Neural progenitor cell (in vitro differentiated cells): ENCODE data around the gene ZC2HC1C. TPM values are rescaled to one million over a fixed set of nuclear protein-coding genes. Genes with fewer than 3 reads are reported as not detected.
"Not testable (repeated sequence)": the region's sequence is repeated elsewhere in the genome, so short reads cannot be mapped to it uniquely, and the experiment has no call there.

ENCODE experiments used
- DNase-seq: peaks from one replicate; pipeline ENCODE4 v3.0.0-alpha.2; 2016; ENCODE audit warnings: low spot score
- H2AFZ ChIP-seq: fragments of 200-600 bp; sonication (generic); replicated peaks from 2 replicates; pipeline ENCODE4 v1.6.1; 2016; ENCODE audit warnings: antibody characterized with exemption
- H3F3A ChIP-seq: fragments of 200-600 bp; sonication (generic); 2 replicates; pipeline ENCODE4 v1.6.1; 2016; ENCODE audit warnings: antibody characterized with exemption, low read depth
- H3K27ac ChIP-seq: fragments of 200-600 bp; sonication (generic); 2 replicates; pipeline ENCODE4 v1.5.1; 2016; ENCODE audit warnings: mild to moderate bottlenecking
- H3K27me3 ChIP-seq: fragments of 200-600 bp; sonication (generic); 2 replicates; pipeline ENCODE4 v1.6.1; 2016; ENCODE audit warnings: mild to moderate bottlenecking, moderate library complexity
- H3K36me3 ChIP-seq: fragments of 200-600 bp; sonication (generic); 2 replicates; pipeline ENCODE4 v1.5.1; 2016
- H3K4me1 ChIP-seq: fragments of 200-600 bp; sonication (generic); 2 replicates; pipeline ENCODE4 v1.6.1; 2016; ENCODE audit warnings: mixed run types
- H3K4me2 ChIP-seq: fragments of 200-600 bp; sonication (generic); 2 replicates; pipeline ENCODE4 v1.6.1; 2016
- H3K4me3 ChIP-seq: fragments of 200-600 bp; sonication (generic); 2 replicates; pipeline ENCODE4 v1.5.1; 2016
- H3K79me2 ChIP-seq: fragments of 200-600 bp; sonication (generic); 2 replicates; pipeline ENCODE4 v1.6.1; 2016; ENCODE audit warnings: low read depth
- H3K9ac ChIP-seq: fragments of 200-600 bp; sonication (generic); 2 replicates; pipeline ENCODE4 v1.6.1; 2016
- H3K9me3 ChIP-seq: fragments of 200-600 bp; sonication (generic); 2 replicates; pipeline ENCODE4 v1.5.1; 2016; ENCODE audit warnings: low read depth
- H4K20me1 ChIP-seq: fragments of 200-600 bp; sonication (generic); 2 replicates; pipeline ENCODE4 v1.6.1; 2016; ENCODE audit warnings: low read depth
- H3K27ac Mint-ChIP-seq: 3 replicates; pipeline ENCODE4 v1.8.0; 2021; ENCODE audit warnings: mixed read lengths
- H3K27me3 Mint-ChIP-seq: 2 replicates; pipeline ENCODE4 v1.8.0; 2022; ENCODE audit warnings: low read depth, mild to moderate bottlenecking, inconsistent platforms, moderate library complexity, mixed read lengths; ENCODE audit not compliant: insufficient read depth
- H3K36me3 Mint-ChIP-seq: 3 replicates; pipeline ENCODE4 v1.8.0; 2021; ENCODE audit warnings: mixed read lengths
- H3K4me1 Mint-ChIP-seq: 3 replicates; pipeline ENCODE4 v1.8.0; 2021; ENCODE audit warnings: mixed read lengths
- H3K4me3 Mint-ChIP-seq: 3 replicates; pipeline ENCODE4 v1.8.0; 2021; ENCODE audit warnings: mild to moderate bottlenecking, moderate library complexity, mixed read lengths
- H3K9me3 Mint-ChIP-seq: 3 replicates; pipeline ENCODE4 v1.8.0; 2020; ENCODE audit warnings: mixed read lengths
- CTCF ChIP-seq: fragments of 200-600 bp; sonication (generic); IDR thresholded peaks from 2 replicates; pipeline ENCODE4 v1.5.1; 2017; ENCODE audit warnings: antibody characterized with exemption, mild to moderate bottlenecking
- EZH2 ChIP-seq: fragments of 200-600 bp; sonication (generic); IDR thresholded peaks from 2 replicates; pipeline ENCODE4 v1.6.1; 2017; ENCODE audit warnings: antibody characterized with exemption, mild to moderate bottlenecking, moderate library complexity
- EZH2phosphoT487 ChIP-seq: fragments of 200-600 bp; sonication (generic); IDR thresholded peaks from 2 replicates; pipeline ENCODE4 v1.6.1; 2017; ENCODE audit warnings: antibody characterized with exemption
- total RNA-seq: library from RNA; depleted of rRNA; stranded (reverse); fragments of >200 nt; gene quantifications from 2 replicates; pipeline ENCODE4 v1.2.3, GENCODE V29; 2015; ENCODE audit warnings: low replicate concordance

ZC2HC1C gene
- total RNA-seq, 1 donor from 2014 or later, result 0.94 TPM

- peaks cover 21% of the 10 kb centered on the region for H3K4me1 Mint-ChIP-seq
- no peaks in the 10 kb centered on the region for H3K9me3 Mint-ChIP-seq
- H3K27me3 ChIP-seq, result no peaks in the 10 kb centered on the region
- H3K4me1 ChIP-seq, result no peaks in the 10 kb centered on the region
- no peak overlapping the region for H2AFZ ChIP-seq
- peak overlapping the region; percentile 83 for H3K4me3 Mint-ChIP-seq
- peak overlapping the region; percentile 51 for H3K4me3 ChIP-seq
- no peak for TF ChIP-seq CTCF
- TF ChIP-seq EZH2, result no peak
- TF ChIP-seq EZH2phosphoT487, result no peak
- H3K27ac ChIP-seq, result no peak overlapping the region
- no peaks in the 10 kb centered on the region for H3K9me3 ChIP-seq
- H3K27ac Mint-ChIP-seq, result peak overlapping the region; percentile 42
- H3K4me2 ChIP-seq, result peak overlapping the region; percentile 72
- H3K36me3 Mint-ChIP-seq, result peaks cover 4% of the 10 kb centered on the region
- no peaks in the 10 kb centered on the region for H3F3A ChIP-seq
- peak overlapping the region; percentile 50 for H3K9ac ChIP-seq
- no peaks in the 10 kb centered on the region for H4K20me1 ChIP-seq
- H3K27me3 Mint-ChIP-seq, result peaks cover 2% of the 10 kb centered on the region
- DNase-seq, result no peak
- peaks cover 5% of the 10 kb centered on the region for H3K79me2 ChIP-seq
- H3K36me3 ChIP-seq, result no peaks in the 10 kb centered on the region
Measured at GRCh38 chr14:75126121-75126544, 56.7 kb downstream of the ZC2HC1C start.

GRCh38 chr14:75126679-75127473 is 57.4 kb downstream of the ZC2HC1C start, which contains the start of gene NEK9:
NEK9 (minus strand) TSS chr14:75127048; CDS start chr14:75126921, 127 bp downstream.
- Mint-ChIP-seq H3K27me3 (peaks cover 2% of the 10 kb centered on the region), H3K4me1 (peaks cover 21% of the 10 kb centered on the region), H3K27ac (peak within 1 kb of the TSS; percentile 96), H3K36me3 (peaks cover 6% of the 10 kb centered on the region), H3K9me3 (no peaks in the 10 kb centered on the region), H3K4me3 (peak within 1 kb of the TSS; percentile 83)
- DNase-seq, result peak; percentile 65
- Histone ChIP-seq H3K79me2 (peaks cover 5% of the 10 kb centered on the region), H3K9me3 (no peaks in the 10 kb centered on the region), H2AFZ (peak within 1 kb of the TSS; percentile 15), H3K4me2 (peak within 1 kb of the TSS; percentile 72), H4K20me1 (no peaks in the 10 kb centered on the region), H3F3A (peaks cover 6% of the 10 kb centered on the region), H3K4me3 (peak within 1 kb of the TSS; percentile 51), H3K9ac (peak within 1 kb of the TSS; percentile 50), H3K36me3 (no peaks in the 10 kb centered on the region), H3K27ac (peak within 1 kb of the TSS; percentile 48), H3K27me3 (no peaks in the 10 kb centered on the region), H3K4me1 (no peaks in the 10 kb centered on the region)
- no peak for TF ChIP-seq EZH2
- TF ChIP-seq EZH2phosphoT487, result peak; percentile 47

- H3K9me3 Mint-ChIP-seq, H3K27ac ChIP-seq, H3K27me3 Mint-ChIP-seq, H3K79me2 ChIP-seq, H3K36me3 ChIP-seq, H3K27me3 ChIP-seq, H3K9me3 ChIP-seq, DNase-seq, H3F3A ChIP-seq, H4K20me1 ChIP-seq, H2AFZ ChIP-seq, H3K4me1 ChIP-seq, H3K36me3 Mint-ChIP-seq: not testable (repeated sequence)
- Mint-ChIP-seq H3K4me3 (peak overlapping the region; percentile 83), H3K27ac (peak overlapping the region; percentile 96), H3K4me1 (peaks cover 21% of the 10 kb centered on the region)
- H3K4me2 ChIP-seq, result peak overlapping the region; percentile 72
- peak overlapping the region; percentile 51 for H3K4me3 ChIP-seq
- H3K9ac ChIP-seq, result peak overlapping the region; percentile 50
Measured at GRCh38 chr14:75127474-75127820, 58.0 kb downstream of the ZC2HC1C start.

- Mint-ChIP-seq H3K9me3 (no peaks in the 10 kb centered on the region), H3K4me3 (peak overlapping the region; percentile 83), H3K4me1 (peaks cover 21% of the 10 kb centered on the region), H3K36me3 (peaks cover 8% of the 10 kb centered on the region), H3K27me3 (peaks cover 2% of the 10 kb centered on the region), H3K27ac (peak overlapping the region; percentile 29)
- Histone ChIP-seq H3K36me3 (peaks cover 4% of the 10 kb centered on the region), H3K79me2 (peaks cover 5% of the 10 kb centered on the region), H3K4me1 (no peaks in the 10 kb centered on the region), H3K27me3 (no peaks in the 10 kb centered on the region), H4K20me1 (no peaks in the 10 kb centered on the region), H3F3A (peaks cover 12% of the 10 kb centered on the region), H3K9me3 (no peaks in the 10 kb centered on the region), H3K4me3 (no peak overlapping the region), H3K27ac (no peak overlapping the region), H3K9ac (no peak overlapping the region), H3K4me2 (no peak overlapping the region), H2AFZ (no peak overlapping the region)
- DNase-seq, result no peak
- TF ChIP-seq EZH2phosphoT487 (no peak), CTCF (no peak), EZH2 (no peak)
Measured at GRCh38 chr14:75127903-75128595, 58.6 kb downstream of the ZC2HC1C start.
